Central memory CD8-positive, alpha-beta T cell (primary cell): ENCODE measurements around the gene ARHGAP15.

Experiments
- ATAC-seq: fragments of 150-1000 bp; cut with Tn5 transposase; replicated peaks from 2 replicates; pipeline ENCODE4 v1.10.0; 2022; ENCODE audit warnings: mild to moderate bottlenecking, moderate FRiP score, moderate number of reproducible peaks; ENCODE audit not compliant: poor library complexity, severe bottlenecking; ENCODE audit errors: extremely low read depth
- DNase-seq, 2 donors: peaks; one replicate each; pipeline ENCODE4 v3.0.0; 2021; ENCODE audit warnings: low spot score in 2 of 2
- H3K27ac Mint-ChIP-seq: one replicate; pipeline ENCODE4 v1.8.0; 2022; ENCODE audit warnings: low read depth, mild to moderate bottlenecking, moderate library complexity, mixed read lengths
- H3K27me3 Mint-ChIP-seq: one replicate; pipeline ENCODE4 v1.8.0; 2022; ENCODE audit warnings: mixed read lengths
- H3K36me3 Mint-ChIP-seq: one replicate; pipeline ENCODE4 v1.8.0; 2022; ENCODE audit warnings: mild to moderate bottlenecking, moderate library complexity, mixed read lengths; ENCODE audit not compliant: insufficient read depth
- H3K4me1 Mint-ChIP-seq: one replicate; pipeline ENCODE4 v1.8.0; 2022; ENCODE audit warnings: mixed read lengths
- H3K4me3 Mint-ChIP-seq: one replicate; pipeline ENCODE4 v1.8.0; 2022; ENCODE audit warnings: mild to moderate bottlenecking, moderate library complexity, mixed read lengths
- H3K9me3 Mint-ChIP-seq: one replicate; pipeline ENCODE4 v1.8.0; 2022; ENCODE audit warnings: mixed read lengths

Gene ARHGAP15

GRCh38 chr2:143729296-143729814 is 600.1 kb downstream of the ARHGAP15 start:
- peak overlapping the region; percentile 38 for H3K4me3 Mint-ChIP-seq
- H3K9me3 Mint-ChIP-seq, result no peaks in the 10 kb centered on the region
- ATAC-seq, result no peak
- DNase-seq, result no peak
- H3K4me1 Mint-ChIP-seq, result peaks cover 72% of the 10 kb centered on the region
- no peaks in the 10 kb centered on the region for H3K27me3 Mint-ChIP-seq
- peaks cover 11% of the 10 kb centered on the region for H3K36me3 Mint-ChIP-seq
- peak overlapping the region; percentile 89 for H3K27ac Mint-ChIP-seq

GRCh38 chr2:143730155-143730952 is 601.1 kb downstream of the ARHGAP15 start:
- no peak for DNase-seq
- Mint-ChIP-seq H3K4me1 (peaks cover 63% of the 10 kb centered on the region), H3K27me3 (no peaks in the 10 kb centered on the region), H3K4me3 (peak overlapping the region; percentile 10), H3K36me3 (peaks cover 14% of the 10 kb centered on the region), H3K9me3 (no peaks in the 10 kb centered on the region), H3K27ac (peak overlapping the region; percentile 89)
- peak; percentile 63 for ATAC-seq

- peak overlapping the region; percentile 89 for H3K27ac Mint-ChIP-seq
- H3K36me3 Mint-ChIP-seq, result peaks cover 16% of the 10 kb centered on the region
- no peak for DNase-seq
Measured at GRCh38 chr2:143730953-143731260, 601.7 kb downstream of the ARHGAP15 start.

GRCh38 chr2:143732076-143732475 is 602.9 kb downstream of the ARHGAP15 start:
- Mint-ChIP-seq H3K4me1 (peaks cover 46% of the 10 kb centered on the region), H3K27ac (peak overlapping the region; percentile 9), H3K36me3 (peaks cover 16% of the 10 kb centered on the region), H3K9me3 (no peaks in the 10 kb centered on the region), H3K4me3 (no peak overlapping the region), H3K27me3 (no peaks in the 10 kb centered on the region)
- DNase-seq, result no peak
- no peak for ATAC-seq

More at GRCh38 chr2:143730953-143731260, 601.7 kb downstream of the ARHGAP15 start:
- Mint-ChIP-seq H3K4me1 (peaks cover 58% of the 10 kb centered on the region), H3K27me3 (no peaks in the 10 kb centered on the region), H3K9me3 (no peaks in the 10 kb centered on the region), H3K4me3 (no peak overlapping the region)
- no peak for ATAC-seq

- ATAC-seq, result no peak
- no peaks in the 10 kb centered on the region for H3K9me3 Mint-ChIP-seq
- no peak overlapping the region for H3K27ac Mint-ChIP-seq
Measured at GRCh38 chr2:143732871-143733270, 603.7 kb downstream of the ARHGAP15 start.

GRCh38 chr2:143734507-143734906 is 605.3 kb downstream of the ARHGAP15 start:
- Mint-ChIP-seq H3K9me3 (no peaks in the 10 kb centered on the region), H3K27ac (no peak overlapping the region), H3K4me1 (peaks cover 27% of the 10 kb centered on the region), H3K4me3 (no peak overlapping the region), H3K27me3 (no peaks in the 10 kb centered on the region), H3K36me3 (peaks cover 17% of the 10 kb centered on the region)
- no peak for ATAC-seq
- no peak for DNase-seq

More at GRCh38 chr2:143732871-143733270, 603.7 kb downstream of the ARHGAP15 start:
- Mint-ChIP-seq H3K27me3 (no peaks in the 10 kb centered on the region), H3K4me1 (peaks cover 38% of the 10 kb centered on the region), H3K4me3 (no peak overlapping the region), H3K36me3 (peaks cover 16% of the 10 kb centered on the region)
- no peak for DNase-seq

GRCh38 chr2:143736904-143737303 is 607.7 kb downstream of the ARHGAP15 start:
- no peaks in the 10 kb centered on the region for H3K27me3 Mint-ChIP-seq
- no peaks in the 10 kb centered on the region for H3K9me3 Mint-ChIP-seq
- H3K36me3 Mint-ChIP-seq, result peaks cover 19% of the 10 kb centered on the region
- H3K27ac Mint-ChIP-seq, result no peak overlapping the region
- no peak overlapping the region for H3K4me3 Mint-ChIP-seq
- ATAC-seq (no peak), DNase-seq (no peak)
- H3K4me1 Mint-ChIP-seq, result peaks cover 14% of the 10 kb centered on the region

- H3K4me3 Mint-ChIP-seq, result no peak overlapping the region
- H3K4me1 Mint-ChIP-seq, result peaks cover 25% of the 10 kb centered on the region
- ATAC-seq (no peak), DNase-seq (no peak)
- H3K36me3 Mint-ChIP-seq, result peaks cover 16% of the 10 kb centered on the region
- H3K9me3 Mint-ChIP-seq, result no peaks in the 10 kb centered on the region
- no peaks in the 10 kb centered on the region for H3K27me3 Mint-ChIP-seq
- no peak overlapping the region for H3K27ac Mint-ChIP-seq
Measured at GRCh38 chr2:143740431-143740830, 611.2 kb downstream of the ARHGAP15 start.

GRCh38 chr2:143741205-143741604 is 612.0 kb downstream of the ARHGAP15 start:
- ATAC-seq (no peak), DNase-seq (no peak)
- Mint-ChIP-seq H3K9me3 (no peaks in the 10 kb centered on the region), H3K4me3 (no peak overlapping the region), H3K27me3 (no peaks in the 10 kb centered on the region), H3K36me3 (peaks cover 14% of the 10 kb centered on the region), H3K4me1 (peaks cover 25% of the 10 kb centered on the region), H3K27ac (no peak overlapping the region)

GRCh38 chr2:143742581-143742980 is 613.4 kb downstream of the ARHGAP15 start:
- Mint-ChIP-seq H3K36me3 (peaks cover 16% of the 10 kb centered on the region), H3K4me3 (no peak overlapping the region), H3K27me3 (no peaks in the 10 kb centered on the region), H3K4me1 (peaks cover 25% of the 10 kb centered on the region), H3K27ac (peak overlapping the region; percentile 58), H3K9me3 (no peaks in the 10 kb centered on the region)
- ATAC-seq (no peak), DNase-seq (no peak)

- Mint-ChIP-seq H3K27ac (no peak overlapping the region), H3K36me3 (peaks cover 12% of the 10 kb centered on the region), H3K4me1 (peaks cover 21% of the 10 kb centered on the region), H3K4me3 (no peak overlapping the region), H3K9me3 (no peaks in the 10 kb centered on the region), H3K27me3 (no peaks in the 10 kb centered on the region)
- no peak for DNase-seq
- no peak for ATAC-seq
Measured at GRCh38 chr2:143744114-143744513, 614.9 kb downstream of the ARHGAP15 start.

- no peaks in the 10 kb centered on the region for H3K27me3 Mint-ChIP-seq
- H3K4me1 Mint-ChIP-seq, result peaks cover 20% of the 10 kb centered on the region
- DNase-seq (no peak), ATAC-seq (no peak)
- no peaks in the 10 kb centered on the region for H3K9me3 Mint-ChIP-seq
- peaks cover 9% of the 10 kb centered on the region for H3K36me3 Mint-ChIP-seq
- no peak overlapping the region for H3K4me3 Mint-ChIP-seq
- H3K27ac Mint-ChIP-seq, result no peak overlapping the region
Measured at GRCh38 chr2:143745060-143745459, 615.8 kb downstream of the ARHGAP15 start.

GRCh38 chr2:143754742-143755141 is 625.5 kb downstream of the ARHGAP15 start:
- H3K27ac Mint-ChIP-seq, result no peak overlapping the region
- DNase-seq, result no peak
- H3K36me3 Mint-ChIP-seq, result peaks cover 16% of the 10 kb centered on the region
- H3K9me3 Mint-ChIP-seq, result no peaks in the 10 kb centered on the region
- no peak overlapping the region for H3K4me3 Mint-ChIP-seq
- no peaks in the 10 kb centered on the region for H3K27me3 Mint-ChIP-seq
- peaks cover 11% of the 10 kb centered on the region for H3K4me1 Mint-ChIP-seq
- no peak for ATAC-seq
